Activated T-helper 1 cell treated with anti-CD3 and anti-CD28 coated beads, Interleukin-12 subunit alpha, Interleukin-12 subunit beta, Interleukin-2, Interleukin-4 antibody, amounts not matched to agents 30 ng/mL and 10 ng/mL and 1 ng/mL, durations not matched to agents 14 hours and 24 hours and 36 hours (primary cell): ENCODE data around the gene ZFP62. TPM values are rescaled to one million over a fixed set of nuclear protein-coding genes. Genes with fewer than 3 reads are reported as not detected.
A peak's percentile ranks its signal among the peaks of the same experiment; 100 is the strongest.
"Not testable (repeated sequence)": the region's sequence is repeated elsewhere in the genome, so short reads cannot be mapped to it uniquely, and the experiment has no call there.

Experiments used
- DNase-seq: peaks from one replicate; pipeline ENCODE4 v3.0.0; 2021; ENCODE audit warnings: low spot score
- H3K27ac Mint-ChIP-seq: one replicate; pipeline ENCODE4 v1.8.0; 2021; ENCODE audit warnings: mild to moderate bottlenecking, mixed read lengths
- H3K27me3 Mint-ChIP-seq: one replicate; pipeline ENCODE4 v1.8.0; 2022; ENCODE audit warnings: mild to moderate bottlenecking, moderate library complexity, mixed read lengths; ENCODE audit not compliant: insufficient read depth
- H3K36me3 Mint-ChIP-seq: one replicate; pipeline ENCODE4 v1.8.0; 2021; ENCODE audit warnings: low read depth, mixed read lengths
- H3K4me1 Mint-ChIP-seq: one replicate; pipeline ENCODE4 v1.8.0; 2021; ENCODE audit warnings: low read depth, mixed read lengths
- H3K4me3 Mint-ChIP-seq: one replicate; pipeline ENCODE4 v1.8.0; 2021; ENCODE audit warnings: mild to moderate bottlenecking, moderate library complexity, mixed read lengths
- H3K9me3 Mint-ChIP-seq: one replicate; pipeline ENCODE4 v1.8.0; 2021; ENCODE audit warnings: mixed read lengths
- intact Hi-C: fragments of 100-400 bp; cut with micrococcal nuclease; formaldehyde crosslinking; loops from one replicate; pipeline ENCODE4 v1.15.1; 2024
- total RNA-seq: library from RNA; stranded (reverse); gene quantifications from 2 replicates; pipeline ENCODE4 v1.2.3, GENCODE V29; 2022

Gene ZFP62
- total RNA-seq: 28.4 and 28.5 TPM in 2 replicates

GRCh38 chr5:180860887-180861822 lies at the start of gene ZFP62:
ZFP62 (minus strand) TSS chr5:180861276; CDS start chr5:180861219, 57 bp downstream.
- peak; percentile 82 for DNase-seq
- H3K9me3 Mint-ChIP-seq: no peaks in the 10 kb centered on the region
- peak within 1 kb of the TSS; percentile 91 for H3K27ac Mint-ChIP-seq
- peaks cover 4% of the 10 kb centered on the region for H3K27me3 Mint-ChIP-seq
- H3K36me3 Mint-ChIP-seq: peaks cover 15% of the 10 kb centered on the region
- intact Hi-C loops: loop anchor here (1.0 to 5.0 kb wide), 6 partner anchors 29 to 401 kb away; partner anchors contain the start of genes TRIM41 and TRIM52
- H3K4me1 Mint-ChIP-seq: peaks cover 18% of the 10 kb centered on the region
- H3K4me3 Mint-ChIP-seq: peak within 1 kb of the TSS; percentile 90

- no peaks in the 10 kb centered on the region for H3K27me3 Mint-ChIP-seq
Observed at GRCh38 chr5:180910735-180911134, 49.7 kb upstream of the ZFP62 start.

GRCh38 chr5:180910182-180910581 lies 49.1 kb upstream of the ZFP62 start:
- Mint-ChIP-seq H3K9me3 (no peaks in the 10 kb centered on the region), H3K27ac (no peak overlapping the region), H3K4me3 (no peak overlapping the region), H3K27me3 (no peaks in the 10 kb centered on the region), H3K36me3 (no peaks in the 10 kb centered on the region), H3K4me1 (no peaks in the 10 kb centered on the region)
- intact Hi-C loops: no loop called here
- DNase-seq: no peak

More at GRCh38 chr5:180910735-180911134, 49.7 kb upstream of the ZFP62 start:
- DNase-seq: no peak
- intact Hi-C loops: no loop called here
- Mint-ChIP-seq H3K36me3 (no peaks in the 10 kb centered on the region), H3K27ac (no peak overlapping the region), H3K4me3 (no peak overlapping the region), H3K4me1 (no peaks in the 10 kb centered on the region), H3K9me3 (no peaks in the 10 kb centered on the region)

- intact Hi-C loops: no loop called here
- H3K4me1 Mint-ChIP-seq: no peaks in the 10 kb centered on the region
- no peaks in the 10 kb centered on the region for H3K36me3 Mint-ChIP-seq
- H3K4me3 Mint-ChIP-seq: no peak overlapping the region
- no peak overlapping the region for H3K27ac Mint-ChIP-seq
- H3K9me3 Mint-ChIP-seq: no peaks in the 10 kb centered on the region
- no peak for DNase-seq
- H3K27me3 Mint-ChIP-seq: no peaks in the 10 kb centered on the region
Observed at GRCh38 chr5:180909782-180910181, 48.7 kb upstream of the ZFP62 start.

- Mint-ChIP-seq H3K27ac (peak overlapping the region; percentile 30), H3K9me3 (no peaks in the 10 kb centered on the region), H3K4me1 (no peaks in the 10 kb centered on the region), H3K36me3 (no peaks in the 10 kb centered on the region), H3K4me3 (no peak overlapping the region), H3K27me3 (no peaks in the 10 kb centered on the region)
- DNase-seq: no peak
- intact Hi-C loops: no loop called here
Observed at GRCh38 chr5:180908998-180909731, 48.1 kb upstream of the ZFP62 start.

- Mint-ChIP-seq H3K36me3 (no peaks in the 10 kb centered on the region), H3K9me3 (no peaks in the 10 kb centered on the region), H3K4me1 (no peaks in the 10 kb centered on the region), H3K27ac (no peak overlapping the region), H3K27me3 (no peaks in the 10 kb centered on the region), H3K4me3 (no peak overlapping the region)
- no peak for DNase-seq
- intact Hi-C loops: no loop called here
Observed at GRCh38 chr5:180908400-180908799, 47.3 kb upstream of the ZFP62 start.

GRCh38 chr5:180901319-180902009 lies 40.4 kb upstream of the ZFP62 start:
- Mint-ChIP-seq H3K4me1 (no peaks in the 10 kb centered on the region), H3K36me3 (no peaks in the 10 kb centered on the region), H3K27me3 (no peaks in the 10 kb centered on the region), H3K27ac (no peak overlapping the region), H3K9me3 (no peaks in the 10 kb centered on the region), H3K4me3 (no peak overlapping the region)
- no peak for DNase-seq
- intact Hi-C loops: no loop called here

- Mint-ChIP-seq H3K27me3 (no peaks in the 10 kb centered on the region), H3K4me1 (no peaks in the 10 kb centered on the region), H3K36me3 (no peaks in the 10 kb centered on the region), H3K4me3 (no peak overlapping the region), H3K9me3 (no peaks in the 10 kb centered on the region), H3K27ac (no peak overlapping the region)
- intact Hi-C loops: no loop called here
- no peak for DNase-seq
Observed at GRCh38 chr5:180900178-180900577, 39.1 kb upstream of the ZFP62 start.

GRCh38 chr5:180898621-180899246 lies 37.7 kb upstream of the ZFP62 start, which contains the start of gene BTNL8:
BTNL8 (plus strand) TSS chr5:180899159; CDS start chr5:180899311, 152 bp downstream.
- H3K4me1 Mint-ChIP-seq: no peaks in the 10 kb centered on the region
- H3K9me3 Mint-ChIP-seq: peaks cover 8% of the 10 kb centered on the region
- H3K27ac Mint-ChIP-seq: no peak within 1 kb of the TSS
- no peak for DNase-seq
- peaks cover 2% of the 10 kb centered on the region for H3K27me3 Mint-ChIP-seq
- no peaks in the 10 kb centered on the region for H3K36me3 Mint-ChIP-seq
- intact Hi-C loops: no loop called here
- no peak within 1 kb of the TSS for H3K4me3 Mint-ChIP-seq

GRCh38 chr5:180895330-180895729 lies 34.3 kb upstream of the ZFP62 start:
- H3K27ac Mint-ChIP-seq, H3K36me3 Mint-ChIP-seq, H3K4me3 Mint-ChIP-seq, DNase-seq, H3K27me3 Mint-ChIP-seq, intact Hi-C loops, H3K4me1 Mint-ChIP-seq: not testable (repeated sequence)
- peaks cover 11% of the 10 kb centered on the region for H3K9me3 Mint-ChIP-seq

- Mint-ChIP-seq H3K4me3 (no peak overlapping the region), H3K36me3 (no peaks in the 10 kb centered on the region), H3K9me3 (peaks cover 10% of the 10 kb centered on the region), H3K27ac (no peak overlapping the region), H3K4me1 (no peaks in the 10 kb centered on the region), H3K27me3 (peaks cover 10% of the 10 kb centered on the region)
- DNase-seq: no peak
- intact Hi-C loops: no loop called here
Observed at GRCh38 chr5:180889381-180889780, 28.3 kb upstream of the ZFP62 start.

- H3K9me3 Mint-ChIP-seq, H3K4me1 Mint-ChIP-seq, H3K36me3 Mint-ChIP-seq, intact Hi-C loops, H3K27ac Mint-ChIP-seq, H3K4me3 Mint-ChIP-seq, DNase-seq, H3K27me3 Mint-ChIP-seq: not testable (repeated sequence)
Observed at GRCh38 chr5:180885845-180886529, 24.9 kb upstream of the ZFP62 start.
